ENCODE results near the gene HAPLN3.
"Not testable (repeated sequence)": the region's sequence is repeated elsewhere in the genome, so short reads cannot be mapped to it uniquely, and the experiment has no call there.

GRCh38 chr15:88934449-88934848 lies 39.1 kb upstream of the HAPLN3 start:
- not testable (repeated sequence) for TF ChIP-seq CTCF (conservative IDR thresholded peaks at IDR 0.05); EZH2 (IDR thresholded peaks at IDR 0.05; ENCODE audit: low read depth)
